ENCODE results near the gene SERPINA4.
"Not testable (repeated sequence)": the region's sequence is repeated elsewhere in the genome, so short reads cannot be mapped to it uniquely, and the experiment has no call there.

SERPINA4 gene

GRCh38 chr14:94591871-94592270, 30.6 kb downstream of the SERPINA4 start:
- DNase-seq (ENCODE audit: low read depth in 2 of 2) = no peak

GRCh38 chr14:94592457-94592856, 31.2 kb downstream of the SERPINA4 start:
- no peak for DNase-seq (ENCODE audit: low read depth in 2 of 2)

GRCh38 chr14:94593376-94593748, 32.1 kb downstream of the SERPINA4 start:
- no peak for DNase-seq (ENCODE audit: low read depth in 2 of 2)

DNA sequence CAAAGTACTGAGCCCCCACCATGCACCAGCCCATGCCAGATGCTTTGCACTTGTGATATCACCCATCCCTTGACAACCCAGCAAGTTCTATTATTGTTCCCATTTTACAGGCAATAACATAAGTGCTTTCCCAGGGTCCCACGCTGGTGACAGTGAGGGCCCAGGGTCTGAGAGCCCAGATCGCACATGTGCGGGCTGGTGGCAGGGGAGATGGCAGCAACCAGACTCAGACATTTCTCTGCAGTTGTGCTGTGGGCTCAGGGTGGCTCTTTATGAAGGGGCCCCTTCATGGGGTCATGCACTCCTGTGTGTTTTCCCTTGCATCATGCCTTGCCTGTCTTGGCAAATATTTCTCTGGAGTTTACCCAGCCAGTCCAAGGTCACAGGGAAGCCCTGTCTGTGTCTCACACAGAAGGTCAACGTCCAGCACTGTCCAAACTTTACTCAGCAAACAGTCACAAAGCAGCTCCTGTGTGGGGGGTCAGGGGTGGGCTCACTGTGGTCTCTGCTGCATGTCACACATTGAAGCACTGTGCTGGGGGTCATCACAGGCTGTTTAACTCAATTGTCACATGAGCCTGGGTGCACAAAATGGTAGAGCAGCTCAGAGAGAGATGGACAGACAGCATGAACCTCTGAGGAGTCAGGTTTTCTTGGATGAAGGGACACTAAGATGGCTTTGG, 32.6 kb downstream of the SERPINA4 start:
- no peak for DNase-seq (ENCODE audit: low read depth in 2 of 2)

DNA sequence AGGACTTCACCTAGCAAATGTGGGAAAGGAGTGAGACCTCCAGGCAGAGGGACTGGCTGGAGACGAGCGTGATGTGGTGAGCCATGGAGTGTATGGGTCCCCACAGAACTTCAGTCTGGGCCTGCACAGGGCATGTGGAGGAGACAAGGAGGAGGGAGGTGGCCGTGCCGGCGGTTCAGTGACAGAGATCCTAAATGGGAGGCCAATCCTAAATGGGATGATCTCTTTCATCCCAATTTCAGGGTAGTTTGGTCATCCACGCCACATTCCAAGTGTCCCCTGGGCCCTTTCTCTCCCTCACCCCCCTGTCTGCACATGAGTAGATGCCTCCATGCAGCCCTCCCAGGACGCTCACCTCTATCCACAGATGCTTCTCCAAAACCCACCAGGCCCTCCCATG, 33.2 kb downstream of the SERPINA4 start:
- DNase-seq (ENCODE audit: low read depth in 2 of 2) = no peak

GRCh38 chr14:94595912-94596311, 34.7 kb downstream of the SERPINA4 start:
- no peak for DNase-seq (ENCODE audit: low read depth in 2 of 2)

DNA sequence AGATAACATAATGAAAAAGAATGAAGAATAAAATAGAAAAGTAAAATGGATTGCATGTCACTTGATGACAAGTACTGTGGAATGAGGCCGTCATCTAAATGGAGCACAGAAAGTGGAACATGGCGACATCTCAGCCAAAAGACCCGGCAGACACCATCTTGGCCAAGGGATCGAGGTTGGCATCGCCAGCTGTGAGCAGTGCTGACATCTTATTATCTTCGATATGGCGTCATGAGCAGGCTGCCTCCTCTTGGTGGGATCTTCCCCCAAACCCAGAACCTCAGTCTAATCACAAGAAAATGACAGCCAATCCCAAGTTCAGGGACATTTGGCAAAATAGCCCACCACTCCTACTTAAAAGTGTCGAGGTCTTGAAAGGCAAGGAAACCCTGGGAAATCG, 35.1 kb downstream of the SERPINA4 start:
- no peak for DNase-seq (ENCODE audit: low read depth in 2 of 2)

DNA sequence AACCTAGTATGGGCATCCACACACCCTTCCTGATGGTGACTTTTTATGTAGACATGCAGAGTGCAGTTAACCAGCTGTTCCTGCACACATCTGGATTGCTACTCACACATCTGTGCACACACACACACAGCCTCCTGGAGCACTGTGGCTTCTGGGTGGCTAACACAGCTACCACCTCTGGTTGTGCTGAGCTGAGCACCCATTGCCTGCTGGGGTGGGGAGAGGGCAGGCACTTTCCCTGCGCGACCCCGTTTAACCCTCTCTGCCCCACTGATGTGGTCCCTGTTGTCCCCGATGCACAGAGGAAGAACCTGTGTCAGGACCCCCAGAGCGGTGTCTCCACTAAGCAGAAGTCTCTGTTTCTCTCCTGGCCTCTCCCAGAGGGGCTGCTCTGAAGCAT, 36.5 kb downstream of the SERPINA4 start:
- DNase-seq (ENCODE audit: low read depth in 2 of 2) = no peak

GRCh38 chr14:94598506-94598815, 37.2 kb downstream of the SERPINA4 start:
- DNase-seq (ENCODE audit: low read depth in 2 of 2) = no peak

DNA sequence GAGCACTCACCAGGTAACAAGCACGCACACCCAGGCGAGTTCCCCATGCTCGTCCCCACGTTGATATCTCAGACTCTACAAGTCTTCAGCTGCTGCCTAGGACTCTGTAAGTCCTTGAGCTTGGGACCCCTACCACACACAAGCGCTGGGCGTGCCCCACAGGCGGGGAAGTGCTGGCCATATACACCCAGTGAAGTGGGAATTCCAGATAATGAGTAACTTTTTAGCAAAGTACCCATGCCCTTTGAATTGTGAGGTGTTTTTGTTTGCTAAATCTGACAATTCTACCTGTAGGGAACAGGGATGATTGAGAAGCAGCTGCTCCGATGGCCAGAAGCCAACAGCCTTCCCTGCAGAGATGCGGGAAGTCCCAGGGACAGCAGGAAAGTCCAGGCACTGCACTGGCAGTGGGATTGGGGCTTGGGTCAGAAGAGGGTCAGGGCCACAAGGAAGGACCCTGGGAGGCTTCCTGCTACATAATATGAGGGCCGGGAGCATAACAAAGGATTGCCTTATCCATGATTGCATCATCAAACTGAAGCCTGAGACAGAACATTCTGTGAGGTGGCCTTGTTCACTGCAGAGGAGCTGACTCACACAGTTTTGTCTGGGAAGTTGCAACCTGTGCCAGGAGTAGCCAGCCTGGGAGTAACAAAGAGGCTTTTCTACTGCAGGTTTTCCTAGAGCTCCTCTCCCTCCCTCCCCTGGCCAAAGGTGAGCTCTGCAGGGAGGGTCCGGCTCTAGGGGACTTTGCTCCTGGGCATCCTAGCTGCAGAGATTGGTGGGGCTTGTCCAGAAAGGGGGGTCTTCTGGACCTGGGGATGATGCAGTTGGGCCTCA, 37.8 kb downstream of the SERPINA4 start:
- DNase-seq (ENCODE audit: low read depth in 2 of 2) = no peak

- no peak for DNase-seq (ENCODE audit: low read depth in 2 of 2)
Measured at GRCh38 chr14:94599656-94600004, 38.4 kb downstream of the SERPINA4 start.

DNA sequence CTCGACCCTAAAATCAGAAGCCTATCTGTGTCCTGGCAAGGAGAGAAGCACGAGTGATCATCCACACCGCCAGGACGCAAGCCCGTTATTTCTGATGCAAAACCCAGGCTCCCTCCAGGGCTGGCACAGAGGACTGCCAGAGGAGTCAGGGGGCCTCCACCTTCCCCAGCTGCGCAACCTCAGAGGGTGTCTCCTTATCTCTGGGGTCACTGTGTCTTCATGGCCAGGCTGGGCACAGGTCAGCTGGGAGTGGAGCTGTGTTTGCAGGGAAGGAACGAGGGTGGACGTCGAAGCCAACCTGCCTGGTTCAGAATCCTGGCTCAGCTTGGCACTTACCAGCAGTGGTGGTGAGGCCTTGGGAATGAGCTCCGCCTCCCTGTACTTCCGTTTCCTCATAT, 38.9 kb downstream of the SERPINA4 start:
- no peak for DNase-seq (ENCODE audit: low read depth in 2 of 2)

- DNase-seq (ENCODE audit: low read depth in 2 of 2) = no peak
Measured at GRCh38 chr14:94601884-94602391, 40.7 kb downstream of the SERPINA4 start.

GRCh38 chr14:94602722-94603121, 41.5 kb downstream of the SERPINA4 start:
- no peak for DNase-seq (ENCODE audit: low read depth in 2 of 2)

GRCh38 chr14:94605361-94605760, 44.1 kb downstream of the SERPINA4 start:
- no peak for DNase-seq (ENCODE audit: low read depth in 2 of 2)

DNA sequence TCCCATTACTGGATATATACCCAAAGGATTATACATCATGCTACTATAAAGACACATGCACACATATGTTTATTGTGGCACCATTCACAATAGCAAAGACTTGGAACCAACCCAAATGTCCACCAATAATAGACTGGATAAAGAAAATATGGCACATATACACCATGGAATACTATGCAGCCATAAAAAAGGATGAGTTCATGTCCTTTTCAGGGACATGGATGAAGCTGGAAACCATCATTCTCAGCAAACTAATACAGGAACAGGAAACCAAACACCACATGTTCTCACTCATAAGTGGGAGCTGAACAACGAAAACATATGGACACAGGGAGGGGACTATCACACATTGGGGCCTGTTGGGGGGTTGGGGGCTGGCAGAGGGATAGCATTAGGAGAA, 47.7 kb downstream of the SERPINA4 start:
- DNase-seq (ENCODE audit: low read depth in 2 of 2) = not testable (repeated sequence)

GRCh38 chr14:94611179-94611578, 49.9 kb downstream of the SERPINA4 start:
- DNase-seq (ENCODE audit: low read depth in 2 of 2) = no peak

DNA sequence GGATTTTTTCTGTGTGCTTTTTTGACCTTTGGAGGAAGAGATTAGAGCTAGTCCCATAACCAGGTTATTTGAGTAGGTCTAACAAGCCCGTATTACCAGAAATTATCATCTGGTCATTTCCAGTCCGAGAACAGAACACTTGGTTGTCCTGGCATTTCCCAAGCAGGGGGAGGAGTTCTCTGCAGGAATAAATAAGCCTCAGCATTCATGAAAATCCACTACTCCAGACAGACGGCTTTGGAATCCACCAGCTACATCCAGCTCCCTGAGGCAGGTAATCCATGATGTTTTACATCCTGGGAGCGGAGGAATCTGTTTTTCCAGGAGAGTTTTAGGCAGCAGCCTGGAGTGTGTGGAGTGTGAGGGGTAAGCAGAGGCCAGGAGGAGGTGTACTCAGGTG, 50.9 kb downstream of the SERPINA4 start, which contains the start of gene SERPINA3:
Gene SERPINA3 (plus strand): TSS at position 218 of the 400 bp plus-strand sequence. CDS start 2,051 bp downstream, outside the sequence.
- no peak for DNase-seq (ENCODE audit: low read depth in 2 of 2)

- DNase-seq (ENCODE audit: low read depth in 2 of 2) = no peak
Measured at GRCh38 chr14:94612580-94613554, 51.6 kb downstream of the SERPINA4 start.

- no peak for DNase-seq (ENCODE audit: low read depth in 2 of 2)
Measured at GRCh38 chr14:94613720-94614644, 52.7 kb downstream of the SERPINA4 start.

DNA sequence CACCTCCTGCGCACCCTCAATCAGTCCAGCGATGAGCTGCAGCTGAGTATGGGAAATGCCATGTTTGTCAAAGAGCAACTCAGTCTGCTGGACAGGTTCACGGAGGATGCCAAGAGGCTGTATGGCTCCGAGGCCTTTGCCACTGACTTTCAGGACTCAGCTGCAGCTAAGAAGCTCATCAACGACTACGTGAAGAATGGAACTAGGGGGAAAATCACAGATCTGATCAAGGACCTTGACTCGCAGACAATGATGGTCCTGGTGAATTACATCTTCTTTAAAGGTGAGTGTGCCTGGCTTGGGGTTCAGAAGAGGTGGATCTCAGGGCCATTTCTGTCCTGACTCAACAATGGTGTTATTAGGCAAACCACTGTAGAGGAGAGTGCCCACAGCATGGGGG, 53.6 kb downstream of the SERPINA4 start:
- DNase-seq (ENCODE audit: low read depth in 2 of 2) = no peak

All from stimulated activated CD4-positive, alpha-beta T cell treated with anti-CD3 and anti-CD28 coated beads, Interleukin-1b, Interleukin-23, amount 100 ng/mL, for 4 hours (primary cell).